ENCODE data around the gene RTN1. TPM values are rescaled to one million over a fixed set of nuclear protein-coding genes. Genes with fewer than 3 reads are reported as not detected.

RTN1 gene
- total and polyA plus RNA-seq, 2 experiments from 2014 or later: 4.2 to 4.3 TPM

DNA sequence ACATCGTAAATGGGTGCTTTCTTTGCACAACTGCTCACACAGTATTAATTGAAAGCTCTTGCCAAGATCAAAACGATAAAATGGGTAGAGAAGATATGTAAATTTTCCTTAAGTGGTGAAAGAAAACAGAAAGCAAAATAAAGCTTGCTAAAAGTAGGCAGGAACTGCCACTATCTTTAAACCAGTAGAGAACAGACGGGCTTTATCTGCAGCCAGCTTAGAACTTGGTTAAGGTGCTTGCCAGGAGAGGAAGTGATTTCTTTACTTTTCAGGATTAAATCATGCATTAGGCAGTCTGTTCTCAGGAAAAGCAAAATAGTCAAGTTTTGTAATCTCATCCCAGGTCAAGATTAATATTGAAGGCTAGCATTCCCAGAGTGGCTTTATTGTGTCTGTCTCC is 237.1 kb downstream of the RTN1 start:
- H3K4me2 ChIP-seq: no peak overlapping the region
- Mint-ChIP-seq H3K9me3 (no peaks in the 10 kb centered on the region), H3K36me3 (ENCODE audit: low read depth) (no peaks in the 10 kb centered on the region), H3K4me1 (peaks cover 12% of the 10 kb centered on the region; the same call in 2 of the 3 replicates), H3K27ac (no peak overlapping the region), H3K27me3 (ENCODE audit: insufficient read depth, low read depth, poor library complexity) (peaks cover 7% of the 10 kb centered on the region), H3K4me3 (no peak overlapping the region)
- no peaks in the 10 kb centered on the region for H3K36me3 ChIP-seq (ENCODE audit: insufficient read depth)
- TF ChIP-seq STAT1 (IDR thresholded peaks at IDR 0.05; ENCODE audit: unreplicated experiment) (no peak), ZNF331 (CRISPR knock-in tag; IDR thresholded peaks at IDR 0.05; ENCODE audit: low read depth) (no peak), EZH2 (IDR thresholded peaks at IDR 0.05; ENCODE audit: low read depth, unreplicated experiment) (no peak), ZNF114 (CRISPR knock-in tag; IDR thresholded peaks at IDR 0.05) (no peak)
- TF ChIP-seq, protein P1, sequence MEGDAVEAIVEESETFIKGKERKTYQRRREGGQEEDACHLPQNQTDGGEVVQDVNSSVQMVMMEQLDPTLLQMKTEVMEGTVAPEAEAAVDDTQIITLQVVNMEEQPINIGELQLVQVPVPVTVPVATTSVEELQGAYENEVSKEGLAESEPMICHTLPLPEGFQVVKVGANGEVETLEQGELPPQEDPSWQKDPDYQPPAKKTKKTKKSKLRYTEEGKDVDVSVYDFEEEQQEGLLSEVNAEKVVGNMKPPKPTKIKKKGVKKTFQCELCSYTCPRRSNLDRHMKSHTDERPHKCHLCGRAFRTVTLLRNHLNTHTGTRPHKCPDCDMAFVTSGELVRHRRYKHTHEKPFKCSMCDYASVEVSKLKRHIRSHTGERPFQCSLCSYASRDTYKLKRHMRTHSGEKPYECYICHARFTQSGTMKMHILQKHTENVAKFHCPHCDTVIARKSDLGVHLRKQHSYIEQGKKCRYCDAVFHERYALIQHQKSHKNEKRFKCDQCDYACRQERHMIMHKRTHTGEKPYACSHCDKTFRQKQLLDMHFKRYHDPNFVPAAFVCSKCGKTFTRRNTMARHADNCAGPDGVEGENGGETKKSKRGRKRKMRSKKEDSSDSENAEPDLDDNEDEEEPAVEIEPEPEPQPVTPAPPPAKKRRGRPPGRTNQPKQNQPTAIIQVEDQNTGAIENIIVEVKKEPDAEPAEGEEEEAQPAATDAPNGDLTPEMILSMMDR (conservative IDR thresholded peaks at IDR 0.05; ENCODE audit: low read depth in 2 of 2): no peak
- TF ChIP-seq, protein P2, sequence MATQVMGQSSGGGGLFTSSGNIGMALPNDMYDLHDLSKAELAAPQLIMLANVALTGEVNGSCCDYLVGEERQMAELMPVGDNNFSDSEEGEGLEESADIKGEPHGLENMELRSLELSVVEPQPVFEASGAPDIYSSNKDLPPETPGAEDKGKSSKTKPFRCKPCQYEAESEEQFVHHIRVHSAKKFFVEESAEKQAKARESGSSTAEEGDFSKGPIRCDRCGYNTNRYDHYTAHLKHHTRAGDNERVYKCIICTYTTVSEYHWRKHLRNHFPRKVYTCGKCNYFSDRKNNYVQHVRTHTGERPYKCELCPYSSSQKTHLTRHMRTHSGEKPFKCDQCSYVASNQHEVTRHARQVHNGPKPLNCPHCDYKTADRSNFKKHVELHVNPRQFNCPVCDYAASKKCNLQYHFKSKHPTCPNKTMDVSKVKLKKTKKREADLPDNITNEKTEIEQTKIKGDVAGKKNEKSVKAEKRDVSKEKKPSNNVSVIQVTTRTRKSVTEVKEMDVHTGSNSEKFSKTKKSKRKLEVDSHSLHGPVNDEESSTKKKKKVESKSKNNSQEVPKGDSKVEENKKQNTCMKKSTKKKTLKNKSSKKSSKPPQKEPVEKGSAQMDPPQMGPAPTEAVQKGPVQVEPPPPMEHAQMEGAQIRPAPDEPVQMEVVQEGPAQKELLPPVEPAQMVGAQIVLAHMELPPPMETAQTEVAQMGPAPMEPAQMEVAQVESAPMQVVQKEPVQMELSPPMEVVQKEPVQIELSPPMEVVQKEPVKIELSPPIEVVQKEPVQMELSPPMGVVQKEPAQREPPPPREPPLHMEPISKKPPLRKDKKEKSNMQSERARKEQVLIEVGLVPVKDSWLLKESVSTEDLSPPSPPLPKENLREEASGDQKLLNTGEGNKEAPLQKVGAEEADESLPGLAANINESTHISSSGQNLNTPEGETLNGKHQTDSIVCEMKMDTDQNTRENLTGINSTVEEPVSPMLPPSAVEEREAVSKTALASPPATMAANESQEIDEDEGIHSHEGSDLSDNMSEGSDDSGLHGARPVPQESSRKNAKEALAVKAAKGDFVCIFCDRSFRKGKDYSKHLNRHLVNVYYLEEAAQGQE (IDR thresholded peaks at IDR 0.05; ENCODE audit: unreplicated experiment): no peak
- TF ChIP-seq, protein P3, sequence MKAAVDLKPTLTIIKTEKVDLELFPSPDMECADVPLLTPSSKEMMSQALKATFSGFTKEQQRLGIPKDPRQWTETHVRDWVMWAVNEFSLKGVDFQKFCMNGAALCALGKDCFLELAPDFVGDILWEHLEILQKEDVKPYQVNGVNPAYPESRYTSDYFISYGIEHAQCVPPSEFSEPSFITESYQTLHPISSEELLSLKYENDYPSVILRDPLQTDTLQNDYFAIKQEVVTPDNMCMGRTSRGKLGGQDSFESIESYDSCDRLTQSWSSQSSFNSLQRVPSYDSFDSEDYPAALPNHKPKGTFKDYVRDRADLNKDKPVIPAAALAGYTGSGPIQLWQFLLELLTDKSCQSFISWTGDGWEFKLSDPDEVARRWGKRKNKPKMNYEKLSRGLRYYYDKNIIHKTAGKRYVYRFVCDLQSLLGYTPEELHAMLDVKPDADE (IDR thresholded peaks at IDR 0.05): no peak
- H2AFZ ChIP-seq: no peak overlapping the region
- H4K20me1 ChIP-seq (replicated peaks; ENCODE audit: insufficient read depth): no peaks in the 10 kb centered on the region
- no peak for ATAC-seq
- H3F3A ChIP-seq (replicated peaks; ENCODE audit: low read depth): no peaks in the 10 kb centered on the region
- no peaks in the 10 kb centered on the region for H3K9me2 ChIP-seq (ENCODE audit: insufficient read depth)
- DNase-seq (ENCODE audit: low spot score): no peak
- no peak overlapping the region for H3K27ac ChIP-seq (ENCODE audit: low read depth)
- no peaks in the 10 kb centered on the region for H3K79me2 ChIP-seq (replicated peaks; ENCODE audit: insufficient read depth)
- H3K4me1 ChIP-seq (ENCODE audit: insufficient read depth): peaks cover 9% of the 10 kb centered on the region; the same call in 1 of the 2 replicates
- H3K27me3 ChIP-seq (ENCODE audit: insufficient read depth): peaks cover 11% of the 10 kb centered on the region
- H3K4me3 ChIP-seq: no peak overlapping the region

DNA sequence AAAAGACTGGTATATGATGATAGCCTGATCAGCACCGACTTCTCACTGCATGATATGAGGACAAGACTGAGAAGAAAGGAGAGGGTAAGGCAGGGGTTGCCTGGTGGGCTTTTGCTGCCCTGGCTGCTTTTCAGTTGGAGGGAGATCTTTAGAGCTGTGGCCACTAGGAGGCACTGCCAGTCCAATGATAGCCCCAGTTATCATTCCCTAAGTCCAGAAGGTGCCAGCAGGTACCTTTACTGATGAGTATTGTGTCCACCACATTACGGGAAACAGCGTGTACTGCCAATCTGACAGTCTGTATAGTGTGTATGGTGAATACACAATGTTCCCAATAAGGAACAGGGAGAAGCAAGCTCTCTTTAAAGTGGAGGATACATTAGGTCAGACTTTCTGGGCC is 238.2 kb downstream of the RTN1 start:
- Histone ChIP-seq H3K79me2 (replicated peaks; ENCODE audit: insufficient read depth) (no peaks in the 10 kb centered on the region), H3K36me3 (ENCODE audit: insufficient read depth) (no peaks in the 10 kb centered on the region), H3K9me2 (ENCODE audit: insufficient read depth) (no peaks in the 10 kb centered on the region), H4K20me1 (replicated peaks; ENCODE audit: insufficient read depth) (no peaks in the 10 kb centered on the region), H3K27me3 (ENCODE audit: insufficient read depth) (peaks cover 11% of the 10 kb centered on the region), H2AFZ (no peak overlapping the region), H3K27ac (ENCODE audit: low read depth) (no peak overlapping the region), H3K4me2 (no peak overlapping the region), H3K4me1 (ENCODE audit: insufficient read depth) (peaks cover 9% of the 10 kb centered on the region; the same call in 1 of the 2 replicates), H3F3A (replicated peaks; ENCODE audit: low read depth) (no peaks in the 10 kb centered on the region), H3K4me3 (no peak overlapping the region)
- H3K27me3 Mint-ChIP-seq (ENCODE audit: insufficient read depth, low read depth, poor library complexity): peaks cover 8% of the 10 kb centered on the region
- no peaks in the 10 kb centered on the region for H3K9me3 Mint-ChIP-seq
- H3K27ac Mint-ChIP-seq: no peak overlapping the region
- H3K4me1 Mint-ChIP-seq: peaks cover 12% of the 10 kb centered on the region; the same call in 2 of the 3 replicates
- DNase-seq (ENCODE audit: low spot score) (peak; percentile 73), ATAC-seq (peak; percentile 62)
- no peak overlapping the region for H3K4me3 Mint-ChIP-seq
- H3K36me3 Mint-ChIP-seq (ENCODE audit: low read depth): no peaks in the 10 kb centered on the region
- TF ChIP-seq, protein P1 (conservative IDR thresholded peaks at IDR 0.05; ENCODE audit: low read depth in 2 of 2): peak; percentile 79 to 92
